Measurements from ENCODE around the gene SCAPER.

The SCAPER gene

DNA sequence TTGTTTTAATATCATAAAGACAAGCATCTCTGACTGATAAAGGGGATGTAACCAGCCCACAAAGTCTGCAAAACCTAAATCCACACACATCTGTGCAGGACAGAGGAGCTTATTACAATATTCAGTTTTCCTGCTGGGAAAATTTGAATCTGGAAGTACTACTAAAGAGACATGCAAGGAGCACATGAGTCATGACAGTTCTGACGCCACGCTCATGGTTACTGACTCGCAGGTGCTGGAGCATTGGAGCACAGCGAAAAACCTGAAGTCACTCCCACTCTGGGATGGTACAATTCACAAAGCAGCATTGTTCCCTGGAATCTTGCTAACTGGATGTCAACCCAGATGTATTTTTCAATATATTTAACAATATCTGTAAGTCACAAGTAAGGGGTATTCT lies 576.2 kb downstream of the SCAPER start:
- TF ChIP-seq TAF1 (IDR thresholded peaks at IDR 0.05; ENCODE audit: borderline replicate concordance, insufficient read depth, low read length) (no peak), FOXP2 (optimal IDR thresholded peaks at IDR 0.05; ENCODE audit: borderline replicate concordance, extremely low read depth, extremely low read length, insufficient read depth) (no peak), POLR2AphosphoS5 (IDR thresholded peaks at IDR 0.05; ENCODE audit: low read depth, low read length) (no peak), SIN3A (IDR thresholded peaks at IDR 0.05; ENCODE audit: borderline replicate concordance, insufficient read depth, low read length) (no peak)
- TF ChIP-seq, protein P1, sequence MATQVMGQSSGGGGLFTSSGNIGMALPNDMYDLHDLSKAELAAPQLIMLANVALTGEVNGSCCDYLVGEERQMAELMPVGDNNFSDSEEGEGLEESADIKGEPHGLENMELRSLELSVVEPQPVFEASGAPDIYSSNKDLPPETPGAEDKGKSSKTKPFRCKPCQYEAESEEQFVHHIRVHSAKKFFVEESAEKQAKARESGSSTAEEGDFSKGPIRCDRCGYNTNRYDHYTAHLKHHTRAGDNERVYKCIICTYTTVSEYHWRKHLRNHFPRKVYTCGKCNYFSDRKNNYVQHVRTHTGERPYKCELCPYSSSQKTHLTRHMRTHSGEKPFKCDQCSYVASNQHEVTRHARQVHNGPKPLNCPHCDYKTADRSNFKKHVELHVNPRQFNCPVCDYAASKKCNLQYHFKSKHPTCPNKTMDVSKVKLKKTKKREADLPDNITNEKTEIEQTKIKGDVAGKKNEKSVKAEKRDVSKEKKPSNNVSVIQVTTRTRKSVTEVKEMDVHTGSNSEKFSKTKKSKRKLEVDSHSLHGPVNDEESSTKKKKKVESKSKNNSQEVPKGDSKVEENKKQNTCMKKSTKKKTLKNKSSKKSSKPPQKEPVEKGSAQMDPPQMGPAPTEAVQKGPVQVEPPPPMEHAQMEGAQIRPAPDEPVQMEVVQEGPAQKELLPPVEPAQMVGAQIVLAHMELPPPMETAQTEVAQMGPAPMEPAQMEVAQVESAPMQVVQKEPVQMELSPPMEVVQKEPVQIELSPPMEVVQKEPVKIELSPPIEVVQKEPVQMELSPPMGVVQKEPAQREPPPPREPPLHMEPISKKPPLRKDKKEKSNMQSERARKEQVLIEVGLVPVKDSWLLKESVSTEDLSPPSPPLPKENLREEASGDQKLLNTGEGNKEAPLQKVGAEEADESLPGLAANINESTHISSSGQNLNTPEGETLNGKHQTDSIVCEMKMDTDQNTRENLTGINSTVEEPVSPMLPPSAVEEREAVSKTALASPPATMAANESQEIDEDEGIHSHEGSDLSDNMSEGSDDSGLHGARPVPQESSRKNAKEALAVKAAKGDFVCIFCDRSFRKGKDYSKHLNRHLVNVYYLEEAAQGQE (IDR thresholded peaks at IDR 0.05; ENCODE audit: insufficient read depth in 1 of 2, low read depth in 2 of 2, low read length in 2 of 2): no peak

DNA sequence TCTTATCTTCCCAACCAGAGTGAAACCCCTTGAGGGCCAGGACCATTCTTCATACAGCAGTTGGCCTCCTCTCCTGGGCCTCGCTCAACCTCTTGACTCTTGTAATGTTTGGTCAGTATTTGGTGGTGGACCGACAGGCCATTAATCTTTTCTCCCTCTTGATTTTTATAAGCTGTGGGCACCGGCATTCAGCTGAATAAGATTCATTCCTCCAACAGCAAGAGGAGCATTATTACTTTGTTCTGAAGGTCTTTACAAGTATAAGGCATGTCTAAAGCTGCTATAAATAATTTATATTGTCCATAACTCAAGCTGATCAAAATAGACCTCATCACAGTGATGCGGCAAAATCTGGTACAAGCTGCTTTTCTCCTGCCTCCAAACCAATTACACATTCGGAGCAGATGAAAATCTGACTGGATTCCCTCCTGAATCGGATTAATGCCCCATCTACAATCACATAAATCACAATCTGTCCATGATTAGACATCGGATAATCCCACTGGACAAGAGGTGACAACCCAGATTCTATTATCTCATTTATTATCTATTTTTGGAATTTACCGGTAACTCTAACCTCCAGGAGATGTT lies 576.9 kb downstream of the SCAPER start:
- no peak for TF ChIP-seq POLR2AphosphoS5 (IDR thresholded peaks at IDR 0.05; ENCODE audit: low read depth, low read length)

DNA sequence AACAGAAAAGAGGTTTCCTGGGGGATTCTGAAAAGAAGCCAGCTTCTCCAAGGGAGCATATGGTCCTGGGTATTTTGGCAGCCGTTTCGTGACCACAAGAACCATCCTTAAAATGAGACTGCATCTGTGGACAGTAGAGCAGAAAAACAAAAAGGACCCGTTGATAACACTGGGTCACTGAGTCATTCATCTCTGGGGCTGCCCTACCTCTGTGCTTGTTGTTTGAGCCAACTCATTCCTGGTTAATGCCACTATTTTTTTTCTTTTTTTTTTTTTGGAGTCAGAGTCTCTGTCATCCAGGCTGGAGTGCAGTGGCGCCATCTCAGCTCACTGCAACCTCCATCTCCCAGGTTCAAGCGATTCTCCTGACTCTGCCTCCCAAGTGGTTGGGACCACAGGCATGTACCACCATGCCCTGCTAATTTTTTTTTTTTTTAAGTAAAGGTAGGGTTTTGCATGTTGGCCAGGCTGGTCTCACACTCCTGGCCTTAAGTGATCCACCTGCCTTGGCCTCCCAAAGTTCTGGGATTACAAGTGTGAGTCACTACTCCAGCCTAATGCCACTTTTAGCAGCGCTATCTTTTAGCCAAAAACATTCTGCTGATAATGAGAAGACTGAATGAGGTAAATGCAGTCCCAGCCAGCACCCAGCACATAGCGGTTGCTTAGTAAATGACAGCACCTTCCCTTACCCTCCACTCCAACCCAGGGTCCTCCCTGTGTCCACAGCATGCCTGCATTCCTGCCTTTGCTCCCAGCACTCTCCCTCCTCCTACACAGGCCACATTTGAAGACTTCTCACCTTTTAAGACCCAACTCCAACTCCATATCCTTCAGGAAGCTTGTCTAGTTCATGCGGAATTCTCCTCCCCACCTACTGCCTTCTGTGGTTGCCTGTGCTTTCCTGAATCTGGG lies 577.7 kb downstream of the SCAPER start:
- TF ChIP-seq POLR2AphosphoS5 (IDR thresholded peaks at IDR 0.05; ENCODE audit: low read depth, low read length) (no peak), FOXP2 (optimal IDR thresholded peaks at IDR 0.05; ENCODE audit: borderline replicate concordance, extremely low read depth, extremely low read length, insufficient read depth) (no peak), TAF1 (IDR thresholded peaks at IDR 0.05; ENCODE audit: borderline replicate concordance, insufficient read depth, low read length) (no peak), SIN3A (IDR thresholded peaks at IDR 0.05; ENCODE audit: borderline replicate concordance, insufficient read depth, low read length) (no peak)
- TF ChIP-seq, protein P1 (IDR thresholded peaks at IDR 0.05; ENCODE audit: insufficient read depth in 1 of 2, low read depth in 2 of 2, low read length in 2 of 2): no peak

DNA sequence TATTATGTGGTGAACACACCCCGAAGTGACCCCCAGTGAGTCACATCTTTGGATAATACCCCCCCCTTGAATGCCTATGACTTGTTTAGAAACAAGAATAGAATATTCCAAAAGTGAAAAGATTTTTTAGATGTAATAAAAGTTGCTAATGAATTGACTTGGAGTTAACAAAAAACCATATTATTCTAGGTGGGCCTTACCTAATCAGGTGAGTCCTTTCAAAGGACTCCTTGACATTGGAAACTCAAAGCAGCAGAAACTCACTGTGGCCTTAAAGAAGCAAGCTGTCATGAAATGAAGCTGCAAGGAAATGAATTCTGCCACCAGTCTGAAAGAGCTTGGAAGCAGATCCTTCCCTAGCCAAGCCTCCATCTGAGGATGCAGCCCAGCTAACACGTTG lies 579.4 kb downstream of the SCAPER start:
- no peak for TF ChIP-seq SIN3A (IDR thresholded peaks at IDR 0.05; ENCODE audit: borderline replicate concordance, insufficient read depth, low read length)
- no peak for TF ChIP-seq TAF1 (IDR thresholded peaks at IDR 0.05; ENCODE audit: borderline replicate concordance, insufficient read depth, low read length)
- TF ChIP-seq, protein P1 (IDR thresholded peaks at IDR 0.05; ENCODE audit: insufficient read depth in 1 of 2, low read depth in 2 of 2, low read length in 2 of 2): no peak
- no peak for TF ChIP-seq POLR2AphosphoS5 (IDR thresholded peaks at IDR 0.05; ENCODE audit: low read depth, low read length)
- no peak for TF ChIP-seq FOXP2 (optimal IDR thresholded peaks at IDR 0.05; ENCODE audit: borderline replicate concordance, extremely low read depth, extremely low read length, insufficient read depth)

DNA sequence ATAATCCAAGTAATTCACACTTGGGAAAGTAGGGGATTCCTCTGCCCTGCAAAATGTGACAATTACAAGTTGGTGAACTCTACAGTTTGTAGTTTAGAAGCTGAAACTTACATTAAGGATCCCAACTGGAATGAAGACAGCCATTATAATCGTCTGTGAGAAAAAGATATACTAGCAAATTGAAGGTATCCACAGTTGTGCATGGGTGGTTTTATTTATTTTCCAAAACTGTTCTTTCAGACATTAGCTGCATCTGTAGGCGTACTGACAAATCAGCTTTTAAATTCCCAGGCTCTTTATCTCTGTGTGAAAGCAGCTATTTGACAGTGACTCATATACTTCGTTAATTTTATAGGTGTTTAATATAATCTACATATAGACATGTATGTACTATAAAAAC lies 581.1 kb downstream of the SCAPER start:
- TF ChIP-seq TAF1 (IDR thresholded peaks at IDR 0.05; ENCODE audit: borderline replicate concordance, insufficient read depth, low read length): no peak

DNA sequence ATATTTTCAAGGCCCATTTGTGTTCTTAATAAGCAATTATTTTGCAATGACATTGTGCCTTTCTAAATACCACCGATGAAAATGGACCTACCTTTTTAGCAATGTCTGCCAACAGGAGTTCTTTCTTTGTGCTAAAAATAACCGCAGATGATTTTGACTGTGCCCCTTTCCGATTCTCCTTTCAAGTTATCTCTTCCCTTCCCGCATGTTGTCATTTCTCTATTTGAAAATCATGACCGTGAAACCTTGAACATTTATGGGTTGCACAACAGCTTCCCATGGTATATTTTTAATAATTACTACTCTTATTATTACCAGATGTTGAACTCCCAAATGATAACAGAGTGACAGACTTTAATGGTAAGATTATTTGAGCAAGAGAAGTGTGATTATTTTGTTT lies 583.5 kb downstream of the SCAPER start:
- TF ChIP-seq FOXP2 (optimal IDR thresholded peaks at IDR 0.05; ENCODE audit: borderline replicate concordance, extremely low read depth, extremely low read length, insufficient read depth): no peak
- TF ChIP-seq SIN3A (IDR thresholded peaks at IDR 0.05; ENCODE audit: borderline replicate concordance, insufficient read depth, low read length): no peak
- no peak for TF ChIP-seq POLR2AphosphoS5 (IDR thresholded peaks at IDR 0.05; ENCODE audit: low read depth, low read length)
- TF ChIP-seq, protein P1 (IDR thresholded peaks at IDR 0.05; ENCODE audit: insufficient read depth in 1 of 2, low read depth in 2 of 2, low read length in 2 of 2): no peak
- TF ChIP-seq TAF1 (IDR thresholded peaks at IDR 0.05; ENCODE audit: borderline replicate concordance, insufficient read depth, low read length): no peak

All from PFSK-1 (cell line).